ACHN (cell line): Measurements from ENCODE around the gene SIGLEC8.
"Not testable (repeated sequence)": the region's sequence is repeated elsewhere in the genome, so short reads cannot be mapped to it uniquely, and the experiment has no call there.

ENCODE experiments used
- DNase-seq: peaks from one replicate; pipeline ENCODE4 v3.0.0-alpha.2; 2015
- in situ Hi-C: cut with HindIII; loops from 2 replicates; pipeline ENCODE4 v1.10.0; 2017; ENCODE audit warnings: low sequenced_read_pairs, low pct_ligation_motif_present, low pct_unique_long_range_greater_than_20kb

SIGLEC8 gene

DNA sequence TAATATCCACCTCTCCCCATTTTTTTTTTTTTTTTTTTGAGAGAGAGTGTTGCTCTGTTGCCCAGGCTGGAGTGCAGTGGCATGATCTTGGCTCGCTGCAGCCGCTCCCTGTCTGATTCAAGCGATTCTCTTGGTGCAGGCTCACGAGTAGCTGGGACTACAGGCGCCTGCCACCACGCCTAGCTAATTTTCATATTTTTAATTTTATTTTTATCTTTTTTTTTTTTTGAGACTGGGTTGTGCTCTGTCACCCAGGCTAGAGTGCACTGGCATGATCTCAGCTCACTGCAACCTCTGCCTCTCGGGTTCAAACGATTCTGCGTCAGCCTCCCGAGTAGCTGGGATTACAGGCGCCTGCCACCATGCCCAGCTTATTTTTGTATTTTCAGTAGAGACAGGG, 37.7 kb downstream of the SIGLEC8 start:
- in situ Hi-C loops, DNase-seq: not testable (repeated sequence)

- in situ Hi-C loops, result no loop called here
- DNase-seq, result no peak
These were observed 39.5 kb downstream of the SIGLEC8 start for GRCh38 chr19:51418707-51419106.

GRCh38 chr19:51417810-51418157, 40.5 kb downstream of the SIGLEC8 start:
- in situ Hi-C loops, result no loop called here
- no peak for DNase-seq

DNA sequence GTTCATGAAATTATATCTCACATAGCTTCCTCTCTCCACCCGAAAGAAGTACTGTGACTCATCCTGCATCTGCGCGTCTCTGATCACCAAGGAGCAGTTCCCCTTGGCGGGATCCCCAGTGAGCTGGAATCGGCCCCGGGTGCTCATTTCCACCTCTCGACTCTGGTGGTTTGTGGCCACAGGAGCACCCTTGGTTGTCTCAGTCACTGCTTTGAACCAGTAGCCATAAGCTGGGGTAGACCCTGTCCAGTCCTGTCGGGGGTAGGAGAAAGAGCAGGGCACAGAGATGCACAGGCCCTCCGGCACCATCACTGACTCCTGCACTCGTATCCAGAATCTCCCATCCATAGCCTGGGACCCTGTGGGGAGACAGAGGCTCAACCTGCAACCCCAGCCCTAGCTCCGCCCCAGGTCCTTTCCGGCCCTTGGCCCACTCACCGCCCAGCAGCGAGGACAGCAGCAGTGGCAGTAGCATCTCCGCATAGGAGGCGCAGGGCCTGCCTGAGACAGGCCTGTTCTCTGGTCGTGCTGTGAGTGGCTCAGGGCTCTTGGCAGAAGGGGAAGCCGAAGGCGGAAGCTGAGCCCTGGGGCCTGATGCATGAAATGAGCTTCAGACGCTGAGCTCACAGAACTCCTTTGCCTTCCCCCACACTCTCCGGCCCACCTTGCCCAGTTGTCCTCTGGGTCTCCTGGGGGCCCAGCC, 41.0 kb downstream of the SIGLEC8 start, which contains the start of gene SIGLEC10:
SIGLEC10 (minus strand) TSS at position 536 of the 703 bp plus-strand sequence; CDS start at position 475, 61 bp downstream.
- DNase-seq, result no peak
- in situ Hi-C loops, result no loop called here

GRCh38 chr19:51416422-51416821, 41.8 kb downstream of the SIGLEC8 start:
- in situ Hi-C loops, DNase-seq: not testable (repeated sequence)

GRCh38 chr19:51415187-51415586, 43.1 kb downstream of the SIGLEC8 start:
- in situ Hi-C loops, result no loop called here
- DNase-seq, result no peak

GRCh38 chr19:51410950-51411748, 47.1 kb downstream of the SIGLEC8 start:
- in situ Hi-C loops, result no loop called here
- DNase-seq, result no peak

GRCh38 chr19:51407511-51408131, 50.6 kb downstream of the SIGLEC8 start:
- no peak for DNase-seq
- in situ Hi-C loops, result no loop called here

DNA sequence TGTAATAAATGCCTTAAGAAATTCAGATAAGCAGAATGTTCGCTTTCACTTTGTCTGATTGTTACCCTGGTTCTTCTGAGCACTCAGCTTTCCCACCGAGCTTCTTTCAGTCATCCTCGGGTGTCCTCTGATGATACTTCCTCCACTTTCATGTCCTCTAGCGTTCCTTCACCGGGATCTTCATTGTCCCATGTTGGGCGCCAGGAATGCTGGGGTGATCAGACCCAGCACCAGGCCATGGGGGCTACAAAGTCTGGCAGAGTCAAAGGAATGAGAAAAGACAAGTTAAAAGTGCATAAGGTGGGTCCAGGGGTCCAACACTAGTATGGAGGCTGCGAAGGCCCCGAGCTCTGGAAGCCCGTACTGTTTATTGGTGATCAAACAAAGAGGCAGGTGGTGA, 56.1 kb downstream of the SIGLEC8 start:
- DNase-seq, result no peak

More for the DNA sequence above, 56.1 kb downstream of the SIGLEC8 start:
- in situ Hi-C loops, result no loop called here
